ENCODE data around the gene BRAT1.

BRAT1 gene

GRCh38 chr7:2523461-2523936 lies 31.8 kb downstream of the BRAT1 start:
- peak in 2 of 3 donors; percentile 20 to 39 for DNase-seq

GRCh38 chr7:2522780-2523433 lies 32.4 kb downstream of the BRAT1 start:
- peak in 2 of 3 donors; percentile 22 to 23 for DNase-seq

GRCh38 chr7:2521952-2522591 lies 33.3 kb downstream of the BRAT1 start:
- DNase-seq, result peak; percentile 88 to 93 (median 91)

- DNase-seq, result no peak
Observed at GRCh38 chr7:2521341-2521745, 34.0 kb downstream of the BRAT1 start.

DNA sequence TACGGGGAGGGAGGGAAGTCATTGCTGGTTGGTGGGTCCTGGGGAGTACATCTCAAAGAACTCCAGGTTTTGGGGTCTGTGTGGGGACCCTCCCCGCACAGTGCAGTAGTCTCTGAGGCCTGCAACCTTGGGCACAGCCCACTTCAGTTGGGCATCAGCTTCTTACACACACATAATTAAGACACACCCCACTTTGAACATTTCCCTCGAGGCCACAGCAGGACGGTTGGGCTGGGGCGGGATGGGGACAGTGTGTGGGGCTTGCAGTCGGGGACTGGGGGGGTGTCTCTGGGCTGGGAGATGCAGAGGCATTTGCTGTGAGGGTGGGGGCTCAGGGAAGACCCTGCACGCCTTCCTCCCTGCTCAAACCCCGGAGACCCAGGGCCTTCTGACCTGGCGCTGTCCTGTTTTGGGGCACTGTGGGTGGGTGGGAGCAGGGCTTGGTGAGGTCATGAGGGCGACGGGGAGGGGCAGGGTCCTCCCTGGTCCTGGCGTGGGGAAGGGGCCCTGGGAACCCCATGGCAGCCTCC lies 34.5 kb downstream of the BRAT1 start:
- DNase-seq, result peak in 2 of 3 donors; percentile 17 to 39

DNA sequence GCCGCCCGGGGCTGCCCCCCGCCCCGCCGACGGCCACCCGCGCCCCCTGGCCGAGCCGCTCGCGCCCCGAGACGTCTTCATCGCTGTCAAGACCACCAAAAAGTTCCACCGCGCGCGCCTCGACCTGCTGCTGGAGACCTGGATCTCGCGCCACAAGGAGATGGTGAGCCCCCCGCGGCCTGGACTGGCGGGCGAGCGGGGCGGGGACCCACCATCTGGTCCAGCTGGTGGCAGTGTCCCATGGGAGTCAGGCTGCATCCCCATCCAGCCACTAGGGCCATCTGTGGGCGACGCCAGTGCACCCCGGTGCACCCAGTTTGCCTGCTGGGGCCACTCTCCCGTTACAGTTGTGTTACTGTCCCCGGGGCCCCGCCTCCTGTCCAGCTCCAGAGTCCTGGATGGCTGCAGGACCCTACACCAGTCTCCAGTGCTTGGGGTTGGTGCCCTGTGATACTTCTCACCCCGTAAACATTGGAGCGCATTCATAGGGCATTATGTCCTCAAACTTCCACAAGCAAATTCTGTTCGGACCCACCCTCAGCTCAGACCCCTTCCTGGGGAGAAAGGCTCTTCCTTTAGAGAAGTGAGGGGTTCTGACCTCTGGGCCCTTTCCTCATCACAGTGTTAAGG lies 35.1 kb downstream of the BRAT1 start:
- DNase-seq, result peak; percentile 55 to 77 (median 58)

DNA sequence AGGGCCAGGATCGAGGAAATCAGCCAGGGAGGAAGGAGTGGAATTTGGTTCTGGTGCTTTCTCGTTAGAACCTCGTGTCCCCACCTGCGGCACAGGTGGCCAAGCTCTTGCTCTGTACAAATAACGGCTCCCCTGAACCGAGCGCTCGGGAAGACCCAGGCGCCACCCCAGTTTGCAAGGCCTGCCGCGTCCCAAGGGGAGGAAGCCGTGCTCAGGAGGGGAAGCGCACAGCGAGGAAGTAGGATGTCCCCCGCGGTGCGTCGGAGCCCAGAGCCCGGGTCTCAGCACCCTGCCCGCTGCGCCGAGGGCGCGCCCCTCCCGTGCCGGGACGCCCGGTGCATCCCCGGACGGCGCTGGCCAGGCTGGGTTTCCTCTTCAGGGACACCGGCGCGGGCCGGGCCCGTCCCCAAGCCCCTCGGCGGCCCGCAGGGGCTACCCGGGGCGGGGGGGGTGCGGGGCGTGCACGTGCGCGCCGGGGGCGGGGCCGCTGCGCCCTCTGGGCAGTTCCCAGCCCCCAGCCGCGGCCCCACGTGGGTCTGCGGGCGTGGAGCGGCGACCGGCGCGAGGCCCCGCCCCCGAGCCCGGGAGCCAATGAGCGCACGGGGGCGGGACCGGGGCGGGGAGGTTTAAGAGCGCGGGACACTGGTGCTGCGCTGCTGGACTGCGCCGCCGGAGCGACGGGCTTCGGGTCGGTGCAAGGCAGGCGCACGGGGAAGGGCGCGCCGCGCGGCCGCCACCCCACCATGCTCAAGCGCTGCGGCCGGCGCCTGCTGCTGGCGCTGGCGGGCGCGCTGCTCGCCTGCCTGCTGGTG lies 36.0 kb downstream of the BRAT1 start, which contains the start of gene LFNG:
LFNG (plus strand) TSS at position 656 of the 812 bp plus-strand sequence; CDS start at position 744, 88 bp downstream.
- peak; percentile 93 to 99 (median 98) for DNase-seq

- DNase-seq, result peak in 2 of 3 donors; percentile 24 to 28
Observed at GRCh38 chr7:2518737-2519118, 36.6 kb downstream of the BRAT1 start.

- DNase-seq, result no peak
Observed at GRCh38 chr7:2517678-2518507, 37.4 kb downstream of the BRAT1 start.

GRCh38 chr7:2517026-2517425 lies 38.3 kb downstream of the BRAT1 start:
- DNase-seq, result peak in 2 of 3 donors; percentile 24 to 32

DNA sequence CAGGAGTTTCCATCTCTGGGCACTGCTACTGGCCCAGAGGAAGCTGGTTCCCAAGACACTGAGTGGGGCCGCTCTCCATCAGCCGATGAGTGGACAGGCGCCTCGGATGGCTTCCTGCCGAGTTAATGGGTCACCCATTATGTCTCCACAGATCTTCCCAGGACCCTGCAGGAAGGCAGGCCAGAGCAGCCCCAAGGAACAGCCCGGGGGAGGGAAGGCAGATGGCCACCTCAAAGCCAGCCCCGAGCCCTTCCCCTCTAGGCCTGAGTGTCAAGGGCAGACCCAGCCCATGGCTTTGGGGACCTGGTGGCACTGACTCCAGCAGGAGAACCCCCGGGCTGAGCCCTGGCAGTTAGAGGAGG lies 39.1 kb downstream of the BRAT1 start:
- DNase-seq, result no peak

DNA sequence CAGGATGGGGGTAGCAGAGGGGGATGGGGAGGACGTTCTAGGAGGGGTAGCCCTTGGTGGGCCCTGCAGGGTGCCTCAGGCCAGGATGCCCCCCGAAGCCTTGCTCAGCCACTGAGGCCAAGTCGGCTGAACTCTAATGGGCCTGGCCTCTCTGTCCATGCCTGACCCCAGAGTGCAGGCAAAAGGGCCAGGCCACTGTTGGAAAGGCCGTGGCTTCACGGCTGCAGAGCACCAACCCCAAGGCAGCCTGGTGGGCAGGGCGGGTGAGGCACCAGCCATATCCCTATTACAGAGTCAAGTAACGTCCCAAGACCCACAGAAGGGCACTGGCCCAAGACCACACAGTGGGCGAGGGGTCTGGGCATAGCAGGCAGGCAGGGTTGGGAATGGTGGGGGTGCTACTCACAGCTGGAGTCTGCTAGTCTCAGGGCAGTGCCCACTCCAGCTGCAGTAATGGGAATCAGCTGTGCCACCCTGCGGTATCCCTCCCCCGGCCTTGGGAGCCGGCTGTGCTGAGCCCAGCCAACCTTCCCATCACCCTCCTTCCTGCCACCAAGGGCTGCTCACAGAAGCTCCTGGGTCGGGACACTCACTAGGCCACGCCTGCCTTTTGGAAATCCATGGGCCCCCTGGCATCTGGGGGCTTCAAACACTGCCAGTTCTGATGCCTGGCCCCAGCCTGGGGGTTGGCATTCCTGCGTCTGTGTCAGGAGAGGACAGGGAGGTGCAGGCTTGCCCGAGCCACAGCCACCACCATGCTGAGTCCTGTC lies 39.7 kb downstream of the BRAT1 start:
- no peak for DNase-seq

DNA sequence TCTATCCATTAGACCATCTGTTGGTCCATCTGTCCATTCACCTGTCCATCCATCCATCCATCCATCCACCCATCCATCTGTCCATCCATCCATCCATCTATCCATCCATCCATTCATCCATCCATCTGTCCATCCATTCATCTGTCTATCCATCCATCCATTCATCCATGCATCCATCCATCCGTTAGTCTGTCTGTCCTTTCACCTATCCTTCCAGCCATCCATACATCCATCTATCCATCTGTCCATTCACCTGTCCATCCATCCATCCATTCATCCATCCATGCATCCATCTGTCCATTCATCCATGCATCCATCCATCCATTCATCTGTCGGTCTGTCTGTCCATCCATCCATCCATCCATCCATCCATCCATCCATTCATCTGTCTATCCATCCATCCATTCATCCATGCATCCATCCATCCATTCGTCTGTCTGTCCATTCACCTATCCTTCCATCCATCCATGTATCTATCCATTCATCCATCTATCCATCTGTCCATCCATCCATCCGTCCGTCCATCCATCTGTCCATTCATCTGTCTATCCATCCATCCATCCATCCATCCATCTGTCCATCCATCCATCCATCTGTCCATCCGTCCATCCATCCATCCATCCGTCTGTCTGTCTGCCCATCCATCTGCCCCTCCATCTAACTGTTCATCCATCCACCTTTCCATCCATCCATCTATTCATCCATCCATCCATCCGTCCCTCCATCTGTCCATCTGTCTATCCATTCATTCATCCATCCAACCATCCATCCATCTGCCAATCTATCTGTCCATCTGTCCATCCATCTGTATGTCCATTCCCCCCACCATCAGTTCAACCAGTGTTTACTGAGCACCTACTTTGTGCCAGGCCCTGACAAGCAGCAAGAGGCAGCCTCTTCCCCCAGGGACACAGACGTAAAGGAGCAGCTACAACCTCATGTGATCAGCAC lies 40.6 kb downstream of the BRAT1 start:
- DNase-seq, result no peak

- no peak for DNase-seq
Observed at GRCh38 chr7:2513702-2514101, 41.6 kb downstream of the BRAT1 start.

GRCh38 chr7:2512713-2513112 lies 42.6 kb downstream of the BRAT1 start:
- DNase-seq, result no peak

- peak; percentile 65 to 77 (median 76) for DNase-seq
Observed at GRCh38 chr7:2512179-2512661, 43.1 kb downstream of the BRAT1 start.

DNA sequence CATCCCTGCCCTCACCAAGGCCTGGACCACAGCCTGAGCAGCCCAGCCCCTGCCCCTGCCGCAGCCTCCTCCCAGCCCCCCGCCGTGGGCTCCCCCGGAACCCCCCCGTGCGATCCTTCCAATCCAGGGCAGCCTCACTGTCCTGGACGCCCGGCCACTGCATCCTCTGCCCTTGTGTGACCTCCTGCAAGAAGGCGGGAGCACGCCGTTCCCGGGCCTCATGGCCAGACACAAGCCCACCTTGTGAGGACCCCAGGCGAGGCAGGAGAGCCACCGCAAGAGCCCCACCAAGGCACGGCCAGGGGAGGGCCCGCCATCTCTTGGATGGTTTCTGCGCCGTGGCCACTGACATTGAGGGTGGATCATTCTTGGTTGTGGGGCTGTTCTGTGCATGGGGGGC lies 43.6 kb downstream of the BRAT1 start:
- DNase-seq, result no peak

DNA sequence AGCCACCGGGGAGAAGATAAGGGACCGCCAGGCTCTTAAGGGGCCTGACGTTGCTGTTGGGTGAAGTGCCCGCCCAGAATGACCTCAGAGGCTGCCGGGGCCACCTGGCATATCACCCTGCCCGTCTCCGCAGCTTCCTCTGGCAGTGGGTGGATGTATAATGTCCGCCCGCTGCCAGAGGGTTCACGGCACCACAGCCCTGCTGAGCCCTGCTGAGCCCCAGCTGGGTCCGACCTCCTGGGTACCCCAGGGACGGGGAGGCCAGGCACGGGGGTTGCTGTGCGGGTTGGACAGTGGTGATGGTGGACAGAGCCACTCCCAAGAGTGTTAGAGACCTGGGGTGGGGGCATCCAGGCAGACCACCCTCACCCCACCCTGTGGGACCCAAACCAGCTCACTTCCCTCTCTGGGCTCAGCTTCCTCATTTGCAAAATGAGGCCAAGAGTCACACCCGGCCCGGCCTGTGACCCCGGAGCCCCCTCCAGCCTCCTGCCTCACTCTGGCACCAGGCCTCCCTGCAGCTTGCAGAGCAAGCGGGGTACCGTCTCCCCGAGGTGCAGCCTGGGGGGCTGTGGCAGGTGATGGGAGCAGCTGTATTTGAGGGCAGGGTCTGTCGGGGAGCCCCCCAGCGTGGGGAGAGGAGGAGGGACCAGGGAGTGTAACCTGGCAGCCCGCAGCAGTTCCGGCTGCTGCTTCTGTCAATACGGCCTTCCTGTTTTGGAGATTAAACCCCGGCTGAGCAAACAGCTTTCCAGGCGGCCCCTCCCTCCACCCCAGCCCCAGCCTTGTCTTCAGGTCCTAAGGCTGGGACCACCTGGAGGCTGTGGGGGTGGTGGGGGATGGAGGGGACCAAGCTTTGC lies 44.2 kb downstream of the BRAT1 start:
- peak; percentile 60 to 71 (median 67) for DNase-seq
